Measurements from ENCODE around the gene RLBP1.

DNA sequence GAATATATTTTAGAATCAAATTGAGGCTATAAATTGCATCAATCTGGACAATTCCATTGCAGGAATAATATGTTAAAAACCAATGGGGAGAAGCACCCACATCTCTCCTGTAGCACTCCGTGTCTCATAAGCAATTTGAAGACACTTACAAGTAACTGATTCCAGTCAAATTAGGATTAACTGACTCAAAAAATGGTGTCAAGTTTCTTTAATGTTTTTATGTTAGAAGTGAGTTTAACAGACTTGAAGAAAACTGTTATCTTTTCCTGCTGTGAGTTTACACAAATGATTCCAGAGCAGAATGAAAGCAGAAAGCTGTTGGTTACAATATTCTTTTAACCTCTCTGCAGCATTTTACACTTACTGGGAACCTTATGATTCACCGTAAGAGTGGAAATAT, 23.2 kb downstream of the RLBP1 start:
- TF ChIP-seq, protein P1, sequence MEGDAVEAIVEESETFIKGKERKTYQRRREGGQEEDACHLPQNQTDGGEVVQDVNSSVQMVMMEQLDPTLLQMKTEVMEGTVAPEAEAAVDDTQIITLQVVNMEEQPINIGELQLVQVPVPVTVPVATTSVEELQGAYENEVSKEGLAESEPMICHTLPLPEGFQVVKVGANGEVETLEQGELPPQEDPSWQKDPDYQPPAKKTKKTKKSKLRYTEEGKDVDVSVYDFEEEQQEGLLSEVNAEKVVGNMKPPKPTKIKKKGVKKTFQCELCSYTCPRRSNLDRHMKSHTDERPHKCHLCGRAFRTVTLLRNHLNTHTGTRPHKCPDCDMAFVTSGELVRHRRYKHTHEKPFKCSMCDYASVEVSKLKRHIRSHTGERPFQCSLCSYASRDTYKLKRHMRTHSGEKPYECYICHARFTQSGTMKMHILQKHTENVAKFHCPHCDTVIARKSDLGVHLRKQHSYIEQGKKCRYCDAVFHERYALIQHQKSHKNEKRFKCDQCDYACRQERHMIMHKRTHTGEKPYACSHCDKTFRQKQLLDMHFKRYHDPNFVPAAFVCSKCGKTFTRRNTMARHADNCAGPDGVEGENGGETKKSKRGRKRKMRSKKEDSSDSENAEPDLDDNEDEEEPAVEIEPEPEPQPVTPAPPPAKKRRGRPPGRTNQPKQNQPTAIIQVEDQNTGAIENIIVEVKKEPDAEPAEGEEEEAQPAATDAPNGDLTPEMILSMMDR (IDR thresholded peaks at IDR 0.05; ENCODE audit: insufficient read depth, low read length): no peak
- TF ChIP-seq POLR2AphosphoS5 (IDR thresholded peaks at IDR 0.05; ENCODE audit: low read depth): no peak

Measured in HL-60 (cell line).